HG03460 (cell line): Measurements from ENCODE around the gene BACH2.
"Not testable (repeated sequence)": the region's sequence is repeated elsewhere in the genome, so short reads cannot be mapped to it uniquely, and the experiment has no call there.

ENCODE experiments used
- ATAC-seq: cut with Tn5 transposase; IDR thresholded peaks from one replicate; pipeline ENCODE4 v1.9.1; 2021; ENCODE audit not compliant: unreplicated experiment

The BACH2 gene

DNA sequence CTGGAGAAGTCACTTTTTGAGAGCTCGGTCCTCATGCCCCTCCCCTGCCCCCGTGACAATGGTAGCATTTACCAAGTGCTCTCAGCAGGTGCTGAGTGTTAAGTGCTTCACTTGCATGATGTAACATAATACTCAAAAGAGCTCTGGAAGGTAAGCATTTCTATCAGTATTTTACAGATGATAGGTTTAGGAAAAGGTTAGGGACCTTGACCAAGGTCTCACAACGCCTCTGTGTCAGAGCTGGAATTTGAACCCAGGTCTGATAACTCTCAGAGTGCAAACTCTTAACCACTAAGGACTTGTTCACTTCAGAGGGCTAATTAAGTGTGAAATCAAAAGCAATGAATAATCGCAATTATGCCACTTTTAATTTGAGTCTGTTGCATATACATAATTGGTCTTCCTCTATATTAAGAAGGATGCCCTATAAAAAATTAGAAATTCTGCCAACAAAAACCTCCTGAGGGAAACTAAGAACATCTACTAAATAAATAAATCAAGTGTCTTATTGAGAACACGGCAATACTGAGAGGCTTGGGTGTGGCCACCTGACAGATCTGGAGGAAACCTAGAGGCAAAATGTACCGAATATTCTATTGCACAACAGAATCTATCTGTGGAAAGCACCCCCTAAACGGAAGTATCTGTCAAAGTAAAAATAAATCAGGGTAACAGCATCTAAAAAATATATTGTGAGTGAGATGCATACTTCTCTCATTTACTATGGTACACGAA is 109.8 kb downstream of the BACH2 start:
- ATAC-seq, result no peak

DNA sequence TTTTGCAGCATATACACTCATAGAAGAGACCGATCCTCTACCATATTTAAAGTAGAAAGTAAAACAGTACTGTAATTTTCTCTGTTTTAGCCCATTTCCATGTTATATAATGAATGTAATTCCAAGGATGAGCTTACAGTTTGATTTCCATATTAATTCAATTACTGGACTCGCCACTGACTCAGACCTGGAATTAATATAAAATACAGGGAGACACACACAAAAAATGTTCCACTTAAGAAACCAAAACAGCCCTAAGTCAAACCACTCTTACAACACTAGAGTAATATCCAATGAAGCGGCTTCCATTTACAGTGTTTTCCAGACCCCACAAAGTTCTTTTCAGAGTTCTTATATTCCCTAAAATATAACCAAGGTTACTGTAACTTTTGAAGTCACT is 110.6 kb downstream of the BACH2 start:
- ATAC-seq, result no peak

DNA sequence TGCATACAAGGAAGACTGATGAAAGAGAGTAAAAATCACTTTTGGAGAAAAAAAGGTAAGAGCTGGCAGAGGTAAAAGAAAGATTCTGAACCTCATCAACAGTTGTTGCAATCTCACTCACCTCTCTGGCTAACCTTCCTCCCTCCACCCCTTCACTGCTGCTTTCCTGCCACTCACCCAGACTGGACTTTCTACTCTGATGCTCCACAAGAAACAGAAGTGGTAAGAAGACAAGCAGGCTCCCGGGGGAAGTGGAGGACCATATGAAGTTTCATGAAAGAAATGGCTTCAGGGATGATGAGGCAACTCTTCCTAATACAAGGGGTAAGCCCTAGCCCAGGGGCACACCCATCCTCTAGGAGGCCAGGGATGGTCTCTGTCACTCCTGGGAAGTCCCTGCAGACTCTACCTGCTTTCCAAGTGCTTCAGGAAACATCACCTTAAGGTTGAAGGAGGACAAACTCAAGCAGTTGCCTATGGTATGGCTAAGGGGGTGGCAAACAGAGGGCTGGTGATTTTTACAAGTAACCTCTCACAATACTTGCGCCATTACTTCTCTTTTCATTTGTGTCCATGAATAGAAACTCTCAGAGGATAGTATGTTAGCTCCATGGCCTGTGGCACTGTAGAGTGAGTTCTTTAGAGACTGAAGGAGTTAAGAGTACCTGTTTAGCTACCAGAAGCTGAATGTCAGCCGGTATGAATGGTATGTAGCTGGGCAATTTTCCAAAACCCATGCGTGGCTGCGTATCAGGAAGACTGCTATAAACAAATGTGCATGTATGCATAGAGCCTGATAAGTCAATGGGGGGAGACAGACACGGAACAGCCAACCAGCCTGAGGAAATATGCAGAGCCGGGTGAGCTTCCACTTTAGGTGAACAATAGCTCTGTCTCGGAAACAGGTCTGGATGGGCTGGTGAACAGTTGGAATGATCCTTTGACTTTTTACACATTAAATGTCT is 112.0 kb downstream of the BACH2 start:
- ATAC-seq, result no peak

DNA sequence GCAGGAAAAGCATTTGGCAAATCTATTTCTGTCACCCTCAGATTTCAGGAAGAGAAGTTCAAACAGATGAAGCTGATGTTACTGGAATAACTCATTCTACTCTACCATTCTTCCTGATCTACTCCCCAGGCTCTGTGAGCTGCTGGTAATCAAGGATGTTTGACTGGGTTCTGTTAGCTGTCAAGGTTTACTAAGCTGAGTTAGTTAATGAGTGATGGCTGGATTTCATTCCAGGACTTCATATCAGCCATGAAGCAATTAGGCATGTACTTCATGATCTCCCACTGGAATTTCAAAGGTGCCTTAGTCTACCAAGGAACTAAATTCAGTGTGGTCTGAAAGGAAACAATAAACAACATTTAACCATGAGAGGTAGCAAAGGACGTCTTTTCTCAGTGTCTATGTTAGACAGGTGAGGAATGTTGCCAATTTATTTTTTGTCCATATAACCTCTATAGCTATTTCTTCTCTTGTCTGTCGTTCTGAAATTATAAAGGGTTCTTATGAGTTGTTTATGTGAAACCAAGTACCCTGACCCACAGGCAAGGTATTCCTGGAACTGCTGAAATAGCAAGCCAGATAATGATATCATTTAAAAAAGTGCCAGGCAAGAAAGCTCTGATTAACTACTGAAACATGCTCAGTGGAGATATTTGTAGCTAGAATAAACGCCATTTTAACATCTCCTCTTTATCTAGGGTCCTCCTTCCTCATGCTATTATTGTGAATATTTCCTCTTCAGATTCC is 112.9 kb downstream of the BACH2 start:
- no peak for ATAC-seq

DNA sequence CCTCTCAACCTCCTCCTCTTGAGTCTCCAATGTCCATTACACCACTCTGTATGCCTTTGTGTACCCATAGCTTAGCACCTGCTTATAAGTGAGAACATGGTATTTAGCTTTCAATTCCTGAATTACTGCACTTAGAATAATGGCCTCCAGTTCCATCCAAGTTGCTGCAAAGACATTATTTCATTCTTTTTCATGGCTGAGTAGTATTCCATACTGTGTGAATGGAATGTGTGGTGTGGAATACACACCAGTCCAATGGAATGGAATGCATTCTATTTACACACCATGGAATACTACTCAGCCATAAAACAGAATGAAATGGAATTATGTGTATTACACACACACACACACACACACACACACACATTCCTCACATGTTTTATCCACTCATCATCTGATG is 116.1 kb downstream of the BACH2 start:
- ATAC-seq, result no peak

DNA sequence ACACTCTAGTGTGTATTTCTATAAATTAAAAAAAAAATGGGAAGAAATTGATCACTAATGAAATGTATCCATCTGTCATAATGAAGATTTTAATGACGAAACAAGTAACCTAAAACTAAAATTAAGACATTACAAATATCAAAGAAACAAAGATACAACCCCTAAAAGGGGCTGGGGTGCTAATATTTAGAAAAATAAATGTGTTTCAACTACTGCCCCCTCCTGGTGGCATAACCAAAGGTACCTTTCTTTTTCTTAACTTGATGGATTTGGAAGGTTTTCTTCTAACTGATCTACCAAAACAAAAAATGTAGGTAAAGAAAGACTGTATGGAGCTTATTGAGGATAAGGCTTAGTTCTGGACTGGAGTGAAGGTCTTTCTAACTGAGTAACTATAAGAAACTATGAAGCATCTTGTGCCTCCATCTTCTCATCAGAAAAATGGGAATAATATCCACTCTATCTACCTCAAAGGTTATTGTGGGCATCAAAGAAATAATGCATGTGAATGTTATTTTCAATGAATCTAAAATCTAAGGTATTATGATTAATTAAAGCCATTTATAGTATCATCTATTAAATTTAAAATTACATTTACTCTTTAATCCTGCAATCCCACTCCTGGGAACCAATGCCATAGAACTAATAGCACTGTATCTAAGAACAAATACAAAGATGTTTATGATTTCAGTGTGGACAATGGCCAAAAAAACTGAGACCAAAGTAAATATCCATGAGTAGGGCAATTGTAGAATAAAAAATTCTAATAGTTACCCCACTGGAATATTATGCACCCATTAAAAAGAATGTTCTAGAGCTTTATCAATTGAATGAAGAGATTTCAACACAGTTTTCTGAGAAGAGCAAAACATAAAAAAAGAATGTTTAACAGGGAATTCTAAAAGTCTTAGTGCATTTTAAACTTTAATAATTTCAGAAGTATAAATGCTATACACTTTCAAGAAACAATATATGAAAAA is 117.2 kb downstream of the BACH2 start:
- no peak for ATAC-seq

DNA sequence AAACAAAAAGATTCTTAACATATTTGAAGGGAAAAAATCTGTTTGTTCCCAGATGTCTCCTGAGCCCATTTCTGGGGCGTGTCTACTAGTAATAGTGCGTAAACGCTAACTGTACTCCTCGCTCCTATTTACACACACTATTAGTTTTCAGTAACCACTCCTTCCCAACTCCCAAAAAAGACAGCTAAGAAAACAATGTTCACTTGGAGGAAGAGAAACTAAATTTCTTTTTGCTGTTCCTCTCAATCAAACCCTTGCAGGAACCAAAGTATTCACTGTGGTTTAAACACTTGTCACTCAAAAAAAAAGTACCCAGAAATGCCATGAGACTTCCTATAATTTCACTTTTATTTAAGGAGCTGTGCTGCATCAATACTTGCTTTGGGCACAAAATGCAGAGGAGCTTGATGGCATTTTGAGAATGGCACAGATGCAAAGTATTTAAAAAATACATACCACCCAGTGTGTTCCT is 118.2 kb downstream of the BACH2 start:
- no peak for ATAC-seq

DNA sequence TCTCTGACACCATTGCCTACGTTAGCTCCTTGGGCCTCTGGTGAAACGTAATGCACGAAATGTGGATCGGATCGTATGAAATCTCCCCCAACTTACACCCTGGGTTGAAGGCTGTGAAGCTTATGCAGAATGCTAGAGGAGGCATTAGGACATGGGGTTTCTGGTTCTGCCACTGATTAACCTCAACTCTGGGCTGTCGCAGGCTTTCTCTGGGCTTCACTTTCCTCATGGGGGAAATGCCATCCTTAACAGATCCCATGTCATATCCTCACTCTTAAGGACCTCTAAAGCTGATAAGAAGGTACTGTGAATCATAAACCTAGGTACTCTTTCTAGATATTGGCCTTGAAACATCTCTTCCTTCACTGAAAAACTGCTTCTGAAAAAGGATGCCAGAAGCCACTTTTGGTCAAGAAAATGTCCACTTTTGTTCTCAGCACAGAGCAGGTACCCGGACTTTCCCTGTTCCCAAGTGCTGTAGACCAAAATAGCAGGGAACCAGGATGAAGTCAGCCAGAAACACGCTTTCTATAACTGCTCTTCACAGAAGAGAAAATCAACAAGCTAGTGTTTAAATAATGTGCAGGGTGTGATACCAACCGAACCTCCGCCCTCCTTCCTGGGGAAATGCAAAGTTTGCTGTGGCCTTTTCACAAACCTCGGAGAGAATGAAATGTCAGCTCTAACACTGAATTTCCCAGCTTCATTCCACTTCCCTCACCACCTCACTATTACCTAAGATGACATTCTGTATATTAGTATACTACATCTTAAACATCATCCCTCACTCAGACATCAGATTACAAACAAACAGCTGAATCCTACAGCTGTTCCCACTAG is 118.9 kb downstream of the BACH2 start:
- ATAC-seq, result no peak

DNA sequence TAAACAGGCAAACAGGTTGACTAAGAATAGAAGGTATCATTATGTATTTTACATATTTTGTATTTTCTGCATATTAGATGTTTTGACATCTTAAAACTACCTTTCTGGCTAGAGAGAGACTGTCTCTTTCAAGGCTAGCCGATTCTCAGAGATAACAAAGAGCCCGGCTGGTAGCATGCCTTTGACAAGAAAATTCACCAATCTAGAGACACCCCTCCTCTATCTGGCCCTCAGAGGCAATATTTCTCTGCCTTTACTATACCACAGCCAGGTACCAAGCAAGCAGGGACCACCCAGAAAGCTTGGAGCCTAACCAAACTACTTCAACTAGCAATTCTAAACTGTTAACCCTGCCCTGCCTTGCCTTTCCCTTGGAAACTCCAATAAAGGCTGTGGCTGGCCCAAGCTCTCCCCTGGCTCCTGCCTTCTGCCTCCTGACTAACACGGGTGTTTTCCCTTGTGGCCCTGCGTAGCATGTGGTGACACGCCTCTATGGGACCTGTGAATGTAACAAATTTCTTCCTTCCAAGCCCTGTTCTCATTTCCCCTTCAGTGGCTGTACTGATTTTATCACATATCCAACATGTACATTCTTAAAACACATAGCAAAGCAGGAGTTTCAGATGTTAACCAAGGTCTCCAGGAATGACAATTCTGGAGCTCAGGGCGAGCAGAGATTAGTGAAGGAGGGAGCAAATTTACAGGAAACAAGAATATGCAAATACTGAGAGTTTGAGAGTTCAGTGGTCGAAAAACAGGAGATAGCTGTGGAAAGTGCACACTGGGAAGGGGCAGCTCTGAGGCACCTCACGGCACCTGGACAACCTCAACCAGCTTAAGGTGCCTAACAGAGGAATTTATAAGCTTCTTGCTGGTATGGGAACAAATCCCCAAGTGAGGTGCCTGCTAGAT is 120.8 kb downstream of the BACH2 start:
- ATAC-seq, result peak; percentile 71

DNA sequence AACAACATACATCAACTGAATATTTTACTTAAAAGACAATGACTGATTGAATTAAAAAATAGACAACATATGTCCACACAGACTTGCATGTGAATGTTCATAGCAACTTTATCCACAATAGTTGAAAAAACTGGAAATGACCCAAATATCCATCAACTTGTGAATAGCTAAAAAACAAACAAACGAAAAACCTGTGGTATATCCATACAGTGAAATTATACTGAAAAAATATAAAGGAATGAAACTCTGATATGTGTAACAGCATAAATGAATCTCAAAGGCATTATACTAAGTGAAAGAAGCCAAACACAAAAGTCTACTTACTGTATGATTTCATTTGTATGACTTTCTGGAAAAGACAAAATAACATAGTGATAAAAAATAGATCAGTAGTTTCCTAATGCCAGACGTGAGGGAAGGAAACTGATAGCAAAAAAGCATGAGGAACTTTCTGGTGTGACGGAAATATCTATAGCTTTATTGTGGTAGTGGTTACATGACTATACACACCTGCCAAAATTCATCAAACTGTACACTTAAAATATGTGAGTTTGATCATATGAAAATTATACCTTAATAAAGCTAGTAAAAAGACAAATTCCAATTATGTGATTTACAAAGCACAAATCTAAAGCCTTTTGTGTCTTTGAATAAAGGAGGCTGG is 123.2 kb downstream of the BACH2 start:
- ATAC-seq, result no peak

DNA sequence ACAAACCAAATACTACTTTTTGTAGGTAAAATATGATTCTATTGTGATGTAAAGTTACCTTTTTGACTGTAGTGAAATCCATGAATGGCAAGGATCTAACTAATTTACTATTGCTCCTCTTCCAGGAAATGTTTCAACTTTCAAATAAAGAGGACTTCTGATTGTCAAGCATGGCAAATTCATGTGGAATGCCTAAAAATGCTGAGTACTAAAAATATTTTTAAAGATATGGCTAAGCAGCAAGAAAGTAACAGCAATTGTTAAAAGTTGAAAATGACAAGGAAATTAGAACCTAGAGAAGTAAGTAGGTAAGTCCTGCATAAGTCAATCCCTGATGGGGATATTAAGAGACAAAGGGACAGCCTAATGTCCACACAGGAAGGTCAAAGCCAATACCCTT is 126.0 kb downstream of the BACH2 start:
- ATAC-seq, result no peak

DNA sequence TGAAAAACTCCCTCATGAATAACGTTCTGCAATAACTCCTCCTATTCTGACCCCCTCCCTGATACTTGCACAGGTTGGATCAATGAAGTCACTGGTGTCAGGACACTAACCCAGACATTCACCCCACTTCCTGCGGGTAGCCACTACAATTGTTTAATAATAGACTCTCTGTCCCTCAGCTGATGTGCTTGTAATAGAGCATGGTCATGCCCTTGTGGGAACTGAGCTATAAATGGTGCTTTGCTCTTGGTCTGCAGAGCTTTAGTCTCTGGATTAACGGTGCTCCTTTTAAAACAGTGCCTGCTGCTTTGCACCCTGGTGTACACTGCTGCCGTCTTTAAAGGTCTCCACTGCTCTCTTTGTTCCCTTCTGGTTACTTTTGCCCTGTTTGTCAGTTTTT is 127.3 kb downstream of the BACH2 start:
- no peak for ATAC-seq

DNA sequence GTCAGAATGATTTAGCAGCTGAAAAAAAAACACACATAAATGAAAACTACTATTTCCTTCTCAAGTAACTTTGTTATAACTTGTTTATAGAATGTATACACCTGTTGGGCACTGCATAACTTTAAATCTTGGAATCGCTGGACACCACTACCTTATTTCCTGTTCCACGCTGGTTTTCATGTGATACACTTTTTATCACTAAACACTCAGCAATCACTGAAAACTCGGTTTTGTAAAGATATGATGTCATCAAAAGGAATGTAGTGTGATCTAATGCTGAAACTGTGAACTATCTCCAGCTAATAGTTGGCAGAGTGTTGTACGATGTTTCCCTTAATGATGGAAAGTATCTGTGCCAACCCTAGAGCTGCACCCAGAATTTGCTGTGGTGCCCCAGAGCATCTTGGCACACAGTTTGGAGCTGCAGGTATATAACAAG is 127.9 kb downstream of the BACH2 start:
- no peak for ATAC-seq

DNA sequence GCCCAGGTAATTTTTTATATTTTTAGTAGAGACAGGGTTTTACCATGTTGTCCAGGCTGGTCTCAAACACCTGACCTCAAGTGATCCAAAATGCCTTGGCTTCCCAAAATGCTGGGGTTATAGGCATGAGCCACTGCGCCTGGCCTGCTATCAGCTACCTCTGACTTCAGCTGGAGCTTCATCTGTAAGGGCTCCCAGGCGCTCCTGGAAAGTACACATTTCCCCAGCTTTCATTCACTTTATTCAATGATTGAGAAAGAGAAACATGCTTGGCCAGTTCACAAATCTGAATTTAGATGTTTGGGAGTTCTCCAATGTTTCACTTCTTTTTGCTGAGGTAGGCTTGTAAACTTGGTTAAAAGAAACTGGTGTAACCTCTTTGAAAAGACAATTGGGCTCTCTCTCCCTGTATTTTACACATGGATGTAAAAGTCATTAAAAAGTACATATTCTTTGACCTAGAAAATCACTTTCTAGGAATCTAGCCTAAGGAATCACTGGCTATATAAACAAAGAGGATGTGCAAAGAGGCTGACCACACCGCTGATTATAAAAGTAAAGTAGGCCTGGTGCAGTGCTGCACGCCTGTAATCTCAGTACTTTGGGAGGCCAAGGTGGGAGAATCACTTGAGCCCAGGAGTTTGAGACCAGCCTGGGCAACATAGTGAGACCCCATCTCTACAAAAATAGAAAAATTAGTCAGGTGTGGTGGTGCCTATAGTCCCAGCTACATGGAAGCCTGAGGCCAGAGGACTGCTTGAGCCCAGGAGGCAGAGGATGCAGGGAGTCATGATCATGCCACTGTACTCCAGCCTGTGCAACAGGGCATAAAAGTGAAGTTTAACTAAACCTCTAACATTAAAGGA is 128.9 kb downstream of the BACH2 start:
- ATAC-seq, result no peak

DNA sequence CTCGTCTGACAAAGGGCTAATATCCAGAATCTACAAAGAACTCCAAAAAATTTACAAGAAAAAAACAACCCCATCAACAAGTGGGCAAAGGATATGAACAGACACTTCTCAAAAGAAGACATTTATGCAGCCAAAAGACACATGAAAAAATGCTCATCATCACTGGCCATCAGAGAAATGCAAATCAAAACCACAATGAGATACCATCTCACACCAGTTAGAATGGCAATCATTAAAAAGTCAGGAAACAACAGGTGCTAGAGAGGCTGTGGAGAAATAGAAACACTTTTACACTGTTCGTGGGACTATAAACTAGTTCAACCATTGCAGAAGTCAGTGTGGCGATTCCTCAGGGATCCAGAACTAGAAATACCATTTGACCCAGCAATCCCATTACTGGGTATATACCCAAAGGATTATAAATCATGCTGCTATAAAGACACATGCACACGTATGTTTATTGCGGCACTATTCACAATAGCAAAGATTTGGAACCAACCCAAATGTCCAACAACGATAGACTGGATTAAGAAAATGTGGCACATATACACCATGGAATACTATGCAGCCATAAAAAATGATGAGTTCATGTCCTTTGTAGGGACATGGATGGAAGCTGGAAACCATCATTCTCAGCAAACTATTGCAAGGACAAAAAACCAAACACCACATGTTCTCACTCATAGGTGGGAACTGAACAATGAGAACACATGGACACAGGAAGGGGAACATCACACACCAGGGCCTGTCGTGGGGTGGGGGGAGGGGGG is 130.3 kb downstream of the BACH2 start:
- ATAC-seq, result not testable (repeated sequence)
